MM.1S (cell line): ENCODE data around the gene KRT9.

Source experiments
- DNase-seq: peaks from one replicate; pipeline ENCODE4 v3.0.0-alpha.2; 2015
- H2AFZ ChIP-seq: fragments of 300-600 bp; sonication (generic); 2 replicates; pipeline ENCODE4 v1.6.0; 2016; ENCODE audit warnings: antibody characterized with exemption, low read length
- H3F3A ChIP-seq: fragments of 300-600 bp; sonication (generic); 2 replicates; pipeline ENCODE4 v1.6.1; 2016; ENCODE audit warnings: mild to moderate bottlenecking, antibody characterized with exemption, low read length, moderate library complexity, mixed read lengths; ENCODE audit not compliant: insufficient read depth
- H3K27ac ChIP-seq: fragments of 300-600 bp; sonication (generic); 2 replicates; pipeline ENCODE4 v1.5.1; 2016; ENCODE audit warnings: mild to moderate bottlenecking, low read length
- H3K27me3 ChIP-seq: fragments of 300-600 bp; sonication (generic); replicated peaks from 2 replicates; pipeline ENCODE4 v1.6.0; 2016; ENCODE audit warnings: low read length; ENCODE audit not compliant: insufficient read depth
- H3K36me3 ChIP-seq: fragments of 300-600 bp; sonication (generic); replicated peaks from 2 replicates; pipeline ENCODE4 v1.6.1; 2016; ENCODE audit warnings: mild to moderate bottlenecking, low read length, mixed read lengths; ENCODE audit not compliant: insufficient read depth
- H3K4me1 ChIP-seq: fragments of 300-600 bp; sonication (generic); 2 replicates; pipeline ENCODE4 v1.6.1; 2016; ENCODE audit warnings: low read length, mixed read lengths
- H3K4me2 ChIP-seq: fragments of 300-600 bp; sonication (generic); 2 replicates; pipeline ENCODE4 v1.6.0; 2016; ENCODE audit warnings: low read depth, low read length
- H3K4me3 ChIP-seq: fragments of 300-600 bp; sonication (generic); 2 replicates; pipeline ENCODE4 v1.5.1; 2016; ENCODE audit warnings: low read length, mixed read lengths
- H3K79me2 ChIP-seq: fragments of 300-600 bp; sonication (generic); 2 replicates; pipeline ENCODE4 v1.6.1; 2016; ENCODE audit warnings: mixed run types, low read length, mixed read lengths
- H3K9ac ChIP-seq: fragments of 300-600 bp; sonication (generic); 2 replicates; pipeline ENCODE4 v1.6.1; 2016; ENCODE audit warnings: low read length, mixed read lengths
- H3K9me2 ChIP-seq: fragments of 300-600 bp; sonication (generic); replicated peaks from 2 replicates; pipeline ENCODE4 v1.6.1; 2016; ENCODE audit warnings: mild to moderate bottlenecking, low read length, mixed read lengths; ENCODE audit not compliant: insufficient read depth
- H3K9me3 ChIP-seq: fragments of 300-600 bp; sonication (generic); replicated peaks from 2 replicates; pipeline ENCODE4 v1.6.1; 2016; ENCODE audit warnings: mild to moderate bottlenecking, low read length, mixed read lengths; ENCODE audit not compliant: insufficient read depth
- H4K20me1 ChIP-seq: fragments of 300-600 bp; sonication (generic); 2 replicates; pipeline ENCODE4 v1.6.1; 2016; ENCODE audit warnings: mild to moderate bottlenecking, low read length, moderate library complexity, mixed read lengths; ENCODE audit not compliant: insufficient read depth
- CTCF ChIP-seq: fragments of 300-600 bp; sonication (generic); IDR thresholded peaks from 2 replicates; pipeline ENCODE4 v1.5.1; 2016; ENCODE audit warnings: antibody characterized with exemption, low read length, mixed read lengths
- EZH2 ChIP-seq: fragments of 300-600 bp; sonication (generic); optimal IDR thresholded peaks from 2 replicates; pipeline ENCODE3; 2017; ENCODE audit warnings: low read depth, mild to moderate bottlenecking, antibody characterized with exemption, low read length, mixed read lengths
- EZH2phosphoT487 ChIP-seq: fragments of 300-600 bp; sonication (generic); IDR thresholded peaks from 2 replicates; pipeline ENCODE4 v1.6.1; 2018; ENCODE audit warnings: antibody characterized with exemption, low read length

KRT9 gene

GRCh38 chr17:41528959-41529353 is 42.9 kb downstream of the KRT9 start:
- H3K4me3 ChIP-seq: no peak overlapping the region
- no peak overlapping the region for H3K9ac ChIP-seq
- no peaks in the 10 kb centered on the region for H3K9me3 ChIP-seq
- H3F3A ChIP-seq: no peaks in the 10 kb centered on the region
- no peaks in the 10 kb centered on the region for H3K9me2 ChIP-seq
- no peak overlapping the region for H2AFZ ChIP-seq
- H3K79me2 ChIP-seq: no peaks in the 10 kb centered on the region
- H3K36me3 ChIP-seq: no peaks in the 10 kb centered on the region
- H3K4me1 ChIP-seq: no peaks in the 10 kb centered on the region
- no peak for DNase-seq
- no peak for TF ChIP-seq EZH2
- no peak for TF ChIP-seq CTCF
- TF ChIP-seq EZH2phosphoT487: no peak
- no peak overlapping the region for H3K4me2 ChIP-seq
- peaks cover 30% of the 10 kb centered on the region for H3K27me3 ChIP-seq
- H3K27ac ChIP-seq: no peak overlapping the region
- no peaks in the 10 kb centered on the region for H4K20me1 ChIP-seq

DNA sequence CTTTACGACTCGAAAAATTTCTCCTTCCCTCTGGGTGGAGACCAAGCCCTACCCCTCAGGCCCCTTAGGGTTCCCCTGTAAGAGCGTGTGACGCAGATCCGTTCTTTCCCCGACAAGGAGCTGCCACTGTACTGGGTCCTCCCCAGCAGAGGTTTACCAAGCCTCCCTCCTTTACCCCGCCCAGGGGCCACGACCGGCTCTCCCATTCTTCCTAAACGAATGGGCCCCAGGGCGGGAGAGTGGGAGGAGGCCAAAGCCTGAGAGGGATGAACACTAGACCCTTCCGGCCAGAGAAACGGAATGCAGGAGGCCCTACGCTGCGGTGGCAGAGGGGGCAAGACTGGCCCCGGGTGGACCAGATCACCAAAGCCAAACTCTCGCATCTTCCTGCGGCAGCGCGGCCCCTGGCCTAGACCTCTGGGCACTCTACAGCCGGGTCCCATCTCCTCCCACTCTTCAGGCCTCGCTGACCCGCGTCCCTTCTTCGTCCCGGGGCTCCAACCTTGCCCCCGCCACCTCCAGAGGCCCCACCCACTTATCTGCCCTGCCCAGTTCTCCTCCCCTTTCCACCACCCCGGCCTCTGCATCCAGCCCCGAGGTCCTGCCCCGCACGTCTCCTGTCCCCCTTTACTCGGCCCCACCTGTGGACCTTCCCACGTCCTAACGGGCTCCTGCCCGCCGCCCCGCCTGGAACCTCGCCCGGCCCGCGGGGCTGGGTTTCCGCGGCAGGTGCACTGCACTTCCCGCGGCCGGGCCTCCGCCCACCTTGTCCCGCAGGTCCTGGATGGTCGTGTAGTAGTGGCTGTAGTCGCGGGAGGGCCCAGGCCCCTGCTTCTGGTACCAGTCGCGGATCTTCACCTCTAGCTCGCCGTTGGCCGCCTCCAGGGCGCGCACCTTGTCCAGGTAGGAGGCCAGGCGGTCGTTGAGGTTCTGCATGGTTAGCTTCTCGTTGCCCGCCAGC is 44.5 kb downstream of the KRT9 start:
- no peaks in the 10 kb centered on the region for H3K9me2 ChIP-seq
- no peak for TF ChIP-seq EZH2
- TF ChIP-seq EZH2phosphoT487: no peak
- TF ChIP-seq CTCF: no peak
- H3K27ac ChIP-seq: no peak overlapping the region
- H2AFZ ChIP-seq: no peak overlapping the region
- H4K20me1 ChIP-seq: no peaks in the 10 kb centered on the region
- H3K4me3 ChIP-seq: no peak overlapping the region
- H3K4me2 ChIP-seq: peak overlapping the region; percentile 24; the same call in 1 of the 2 replicates
- no peaks in the 10 kb centered on the region for H3F3A ChIP-seq
- H3K9me3 ChIP-seq: no peaks in the 10 kb centered on the region
- peaks cover 30% of the 10 kb centered on the region for H3K27me3 ChIP-seq
- H3K79me2 ChIP-seq: no peaks in the 10 kb centered on the region
- no peaks in the 10 kb centered on the region for H3K36me3 ChIP-seq
- H3K9ac ChIP-seq: no peak overlapping the region
- no peaks in the 10 kb centered on the region for H3K4me1 ChIP-seq
- no peak for DNase-seq

- TF ChIP-seq EZH2phosphoT487 (no peak), CTCF (no peak), EZH2 (no peak)
- Histone ChIP-seq H3K9ac (no peak overlapping the region), H4K20me1 (no peaks in the 10 kb centered on the region), H3K36me3 (no peaks in the 10 kb centered on the region), H3K4me1 (peaks cover 6% of the 10 kb centered on the region; the same call in 1 of the 2 replicates), H3K27me3 (peaks cover 25% of the 10 kb centered on the region), H3K27ac (no peak overlapping the region), H3F3A (no peaks in the 10 kb centered on the region), H3K4me3 (no peak overlapping the region), H2AFZ (no peak overlapping the region), H3K9me3 (no peaks in the 10 kb centered on the region), H3K4me2 (no peak overlapping the region), H3K9me2 (no peaks in the 10 kb centered on the region), H3K79me2 (no peaks in the 10 kb centered on the region)
- DNase-seq: no peak
Measured at GRCh38 chr17:41524261-41524660, 47.6 kb downstream of the KRT9 start.
